ENCODE data around the gene MARCHF2.

MARCHF2 gene

GRCh38 chr19:8481201-8481600 is 68.1 kb downstream of the MARCHF2 start:
- TF ChIP-seq CTCF (IDR thresholded peaks at IDR 0.05; ENCODE audit: control insufficient read depth, insufficient read depth, low read depth, low read length, missing control alignments) = no peak
- H3K4me3 ChIP-seq (ENCODE audit: control insufficient read depth, low read depth, low read length) = no peak overlapping the region

DNA sequence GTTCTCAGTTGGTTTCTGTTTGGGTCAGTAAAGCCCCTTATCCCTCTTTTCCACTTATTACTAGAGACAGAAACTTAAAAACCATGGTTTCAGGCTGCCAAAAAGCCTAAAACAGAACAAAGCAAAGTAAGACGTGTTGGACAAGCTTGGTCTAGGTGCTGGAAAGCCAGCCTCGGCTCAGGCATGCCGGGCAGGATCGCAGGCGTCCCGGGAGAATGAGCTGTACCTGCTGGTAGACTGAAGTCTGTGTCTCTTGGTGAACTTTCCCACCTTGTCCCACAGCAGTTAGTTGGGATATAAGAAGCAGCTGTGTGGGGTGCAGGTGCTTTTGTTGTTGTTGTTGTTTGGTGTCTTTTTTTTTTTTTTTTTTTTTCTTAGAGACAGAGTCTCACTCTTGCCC is 68.5 kb downstream of the MARCHF2 start:
- H3K4me3 ChIP-seq (ENCODE audit: control insufficient read depth, low read depth, low read length) = no peak overlapping the region
- DNase-seq (ENCODE audit: low read depth) = no peak
- TF ChIP-seq CTCF (IDR thresholded peaks at IDR 0.05; ENCODE audit: control insufficient read depth, insufficient read depth, low read depth, low read length, missing control alignments) = no peak

More at GRCh38 chr19:8481201-8481600, 68.1 kb downstream of the MARCHF2 start:
- DNase-seq (ENCODE audit: low read depth) = no peak

- DNase-seq (ENCODE audit: low read depth) = no peak
- H3K4me3 ChIP-seq (ENCODE audit: control insufficient read depth, low read depth, low read length) = no peak overlapping the region
- TF ChIP-seq CTCF (IDR thresholded peaks at IDR 0.05; ENCODE audit: control insufficient read depth, insufficient read depth, low read depth, low read length, missing control alignments) = no peak
Measured at GRCh38 chr19:8482696-8483095, 69.6 kb downstream of the MARCHF2 start.

DNA sequence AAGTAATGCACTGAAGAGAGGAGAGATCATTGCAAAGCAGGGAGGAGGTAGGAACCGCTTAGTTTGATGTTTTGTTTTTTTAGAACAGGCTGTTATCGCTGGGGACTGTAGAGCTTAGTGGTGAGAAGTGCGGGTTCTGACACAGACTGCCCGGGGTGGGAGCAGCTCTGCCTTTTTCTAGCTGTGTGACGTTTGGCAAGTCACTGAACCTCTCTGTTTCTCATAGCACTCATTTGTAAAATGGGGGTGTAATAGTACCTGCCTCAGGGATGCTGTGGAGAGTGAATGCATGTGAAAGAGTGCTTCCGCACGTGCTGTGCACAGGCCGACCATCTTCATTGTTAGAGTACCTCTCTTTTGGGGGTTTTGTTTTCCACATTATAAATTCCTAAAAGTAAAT is 70.1 kb downstream of the MARCHF2 start:
- no peak for TF ChIP-seq CTCF (IDR thresholded peaks at IDR 0.05; ENCODE audit: control insufficient read depth, insufficient read depth, low read depth, low read length, missing control alignments)
- no peak overlapping the region for H3K4me3 ChIP-seq (ENCODE audit: control insufficient read depth, low read depth, low read length)
- no peak for DNase-seq (ENCODE audit: low read depth)

DNA sequence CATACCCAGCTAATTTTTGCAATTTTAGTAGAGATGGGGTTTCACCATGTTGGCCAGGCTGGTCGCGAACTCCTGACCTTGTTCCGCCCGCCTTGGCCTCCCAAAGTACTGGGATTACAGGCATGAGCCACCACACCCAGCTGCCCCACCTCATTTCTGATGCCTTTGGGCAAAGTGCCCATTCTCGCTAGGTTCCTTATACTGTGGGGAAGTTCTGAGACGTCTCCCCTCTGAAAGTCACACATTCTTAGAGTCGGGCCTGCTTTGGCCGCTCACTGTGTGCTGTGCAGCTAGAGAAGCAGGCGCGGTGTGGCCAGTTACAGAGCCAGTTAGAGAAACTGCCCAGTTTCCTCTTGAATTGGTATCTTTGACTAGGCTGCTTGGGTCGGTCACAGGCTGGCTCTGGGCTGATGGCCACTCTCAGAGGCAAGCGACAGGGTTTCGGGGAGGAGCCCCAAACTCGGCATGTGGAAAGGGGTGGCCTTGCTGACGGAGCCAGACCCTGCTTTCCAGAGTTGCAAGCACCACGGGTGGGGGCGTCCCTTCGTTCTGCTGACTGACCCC is 71.3 kb downstream of the MARCHF2 start:
- no peak for TF ChIP-seq CTCF (IDR thresholded peaks at IDR 0.05; ENCODE audit: control insufficient read depth, insufficient read depth, low read depth, low read length, missing control alignments)
- no peak overlapping the region for H3K4me3 ChIP-seq (ENCODE audit: control insufficient read depth, low read depth, low read length)
- DNase-seq (ENCODE audit: low read depth) = no peak

- TF ChIP-seq CTCF (IDR thresholded peaks at IDR 0.05; ENCODE audit: control insufficient read depth, insufficient read depth, low read depth, low read length, missing control alignments) = no peak
- no peak overlapping the region for H3K4me3 ChIP-seq (ENCODE audit: control insufficient read depth, low read depth, low read length)
- DNase-seq (ENCODE audit: low read depth) = no peak
Measured at GRCh38 chr19:8485561-8486371, 72.7 kb downstream of the MARCHF2 start.

All from AG09309 (cell line).